Heart left ventricle (tissue), 13 donors: ENCODE data around the gene KDM3B.

Experiments
- CTCF ChIP-seq, 12 donors: fragments of 200-600 bp; sonication (generic) in 4 of 12; IDR thresholded peaks; one replicate each; pipeline versions ENCODE4 v1.5.0 to v1.8.0; 2018 to 2022; ENCODE audit warnings: antibody characterized with exemption in 12 of 12, mild to moderate bottlenecking in 5 of 12
- POLR2A ChIP-seq, 2 donors: fragments of 450-650 bp; IDR thresholded peaks; one replicate each; pipeline ENCODE4 v1.6.1; 2017; ENCODE audit warnings: antibody characterized with exemption in 2 of 2, mild to moderate bottlenecking in 2 of 2, moderate library complexity in 2 of 2
- donor health status: ischemic (EF 13 %, LVEDD 7.1; RV severe dilation, severe dysfunction).
- donor health status: DM: no; HTN: yes; CAD: no.
- donor health status: DM: no; HTN: no; CAD: no.
- donor health status: ischemic (EF 25% LVEDD 6.9; RV normal size, moderate dysfunction).
- donor health status: ischemic (EF 25% LVEDD 5.7; RV mildly dilated, moderate dysfunction).
- donor health status: ischemic (EF 35%, LVEDD 5.7; RV mildly dilated, moderate dysfunction).
- donor health status: nonischemic (EF 11% LVEDD 7.7; RV severe dilation, severe dysfunction).
- donor health status: DM: yes; HTN: yes; CAD: no.
- donor health status: PGD.
- donor health status: ischemic (EF 29% LVEDD 5.4; RV normal size, mild dysfunction).
- donor health status: nonischemic (EF 23%, LVEDD 6.1; RV moderate dilation, normal function).

GRCh38 chr5:138351517-138351916 lies 968 bp upstream of the KDM3B start:
- TF ChIP-seq CTCF (IDR thresholded peaks at IDR 0.05) (no peak), POLR2A (IDR thresholded peaks at IDR 0.05) (no peak)
